Measurements from ENCODE around the gene MYBPHL.
"Not testable (repeated sequence)": the region's sequence is repeated elsewhere in the genome, so short reads cannot be mapped to it uniquely, and the experiment has no call there.

MYBPHL gene

DNA sequence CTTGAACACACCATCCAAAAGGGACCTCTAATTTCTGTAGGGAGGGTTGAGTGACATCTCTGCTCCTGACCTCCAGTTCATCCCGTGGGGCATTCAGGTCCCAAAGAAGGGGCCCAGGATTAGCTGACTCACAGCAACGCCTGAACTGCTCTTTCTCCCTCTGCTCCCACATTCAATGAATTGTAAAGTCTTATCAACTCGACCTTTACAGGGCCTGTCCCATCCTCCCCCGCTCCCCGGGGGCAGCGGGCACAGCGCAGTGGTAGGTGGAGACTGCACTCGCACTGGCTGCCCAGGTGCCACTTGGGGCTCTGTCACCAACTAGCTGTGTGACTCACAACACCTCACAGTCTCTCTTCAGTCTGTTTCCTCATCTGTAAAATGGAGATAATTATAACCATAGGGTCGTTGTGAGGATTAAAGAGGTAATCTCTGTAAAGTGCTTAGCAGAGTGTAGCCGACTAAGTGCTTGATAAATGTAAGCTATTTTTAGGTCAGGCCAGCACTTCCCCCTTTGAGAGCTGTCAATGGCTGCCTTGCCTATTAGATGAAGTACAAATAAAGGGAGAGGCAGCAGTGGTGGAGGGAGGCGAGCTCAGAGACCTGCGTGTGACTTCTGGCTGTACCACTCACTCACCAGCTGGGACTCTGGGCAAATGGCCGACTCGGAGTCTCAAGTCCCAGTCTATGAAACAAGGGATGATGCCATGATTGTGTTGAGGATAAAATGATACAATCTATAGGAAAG is 637 bp upstream of the MYBPHL start:
- FAIRE-seq = no peak
- no peak for DNase-seq (ENCODE audit: insufficient read length, low spot score)

DNA sequence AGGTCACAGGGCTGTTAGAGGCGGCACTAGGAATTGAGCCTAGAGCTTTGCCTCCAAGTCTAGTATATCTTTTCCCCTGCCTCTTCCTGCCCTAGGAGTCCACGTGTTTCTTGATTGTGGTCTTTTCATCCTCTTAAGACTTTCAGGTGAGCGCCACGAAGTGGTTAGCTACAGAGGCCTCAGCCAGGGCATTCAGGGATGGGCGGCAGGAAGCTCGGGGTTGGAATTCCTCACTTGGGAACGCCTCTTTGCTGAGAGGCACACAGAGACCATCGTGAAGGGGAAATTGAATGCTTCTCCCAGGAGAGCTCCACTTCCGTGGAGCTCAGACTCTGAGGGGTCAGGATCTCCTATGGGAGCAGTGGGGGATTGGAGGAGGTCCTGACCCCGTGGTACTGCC is 820 bp downstream of the MYBPHL start:
- not testable (repeated sequence) for DNase-seq (ENCODE audit: insufficient read length, low spot score); FAIRE-seq

DNA sequence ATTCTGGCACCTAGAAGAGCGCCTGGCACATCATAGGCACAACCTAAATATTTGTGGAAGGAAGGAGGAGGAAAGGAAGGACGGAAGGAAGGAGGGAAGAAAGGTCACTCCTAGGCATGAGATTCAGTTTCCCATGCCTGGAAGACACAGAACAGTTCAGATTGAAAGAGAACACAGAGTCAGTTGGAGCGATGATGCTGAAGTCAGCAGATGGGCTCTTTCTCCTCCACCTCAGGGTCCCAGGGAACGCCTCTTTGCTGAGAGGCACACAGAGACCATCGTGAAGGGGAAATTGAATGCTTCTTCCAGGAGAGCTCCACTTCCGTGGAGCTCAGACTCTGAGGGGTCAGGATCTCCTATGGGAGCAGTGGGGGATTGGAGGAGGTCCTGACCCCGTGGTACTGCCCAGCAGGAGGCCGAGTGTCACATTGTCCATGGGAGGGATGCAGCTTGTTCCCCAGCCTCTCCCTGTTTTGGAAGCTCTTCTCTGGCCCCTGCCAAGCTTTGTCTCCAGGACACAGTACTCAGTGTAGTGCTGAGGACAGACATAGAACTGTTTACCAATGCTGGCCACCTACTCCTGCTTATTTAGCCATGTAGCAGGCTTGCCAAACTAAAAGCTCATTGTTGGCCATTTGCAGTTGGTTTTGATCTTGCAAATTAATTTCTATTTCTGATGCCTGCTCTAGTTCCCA is 2.4 kb downstream of the MYBPHL start:
- no peak for FAIRE-seq

DNA sequence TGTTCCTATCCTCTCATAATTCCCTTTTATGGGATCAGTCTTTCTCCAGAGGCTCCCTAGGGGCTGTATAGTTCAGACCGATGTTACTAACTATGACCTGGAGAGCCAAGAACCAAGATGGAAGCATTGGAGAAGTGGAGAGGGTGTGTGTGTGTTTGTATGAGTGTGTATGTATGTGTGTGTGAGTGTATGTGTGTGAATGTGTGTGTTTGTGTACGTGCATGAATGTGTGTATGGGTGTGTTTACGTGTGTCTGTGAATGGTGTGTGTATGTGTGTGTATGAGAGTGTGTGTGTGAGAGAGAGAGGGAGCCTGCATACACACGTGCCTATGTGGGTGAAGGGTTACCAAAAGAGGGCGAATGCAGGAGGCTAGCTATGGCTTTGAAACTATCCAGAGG is 4.9 kb downstream of the MYBPHL start:
- FAIRE-seq (no peak), DNase-seq (ENCODE audit: insufficient read length, low spot score) (no peak)

More for the DNA sequence above, 2.4 kb downstream of the MYBPHL start:
- DNase-seq (ENCODE audit: insufficient read length, low spot score) = no peak

DNA sequence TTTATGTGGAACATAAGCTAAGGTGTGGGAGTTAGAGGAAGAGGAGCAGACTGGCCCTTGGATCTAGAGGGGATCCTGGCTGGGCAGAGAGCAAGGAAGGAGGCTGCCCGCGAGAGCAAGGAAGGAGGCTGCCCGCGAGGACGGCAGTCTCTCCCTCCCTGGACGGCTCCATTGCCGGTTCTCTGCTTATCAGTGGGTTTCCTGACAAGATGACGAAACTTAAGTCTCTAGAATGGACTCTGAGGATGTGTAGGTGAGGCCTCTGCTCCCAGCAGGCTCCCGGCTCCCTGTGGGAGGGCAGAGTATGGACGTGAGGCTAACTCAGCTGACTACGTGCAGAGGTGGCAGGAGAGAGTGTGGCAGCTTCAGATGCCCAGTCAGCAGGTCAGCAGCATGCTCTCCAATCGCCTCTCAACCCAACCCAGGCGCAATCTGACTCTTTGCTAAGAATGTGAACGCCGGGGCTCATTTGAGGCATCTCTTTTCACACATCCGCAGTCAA is 6.1 kb downstream of the MYBPHL start:
- FAIRE-seq (no peak), DNase-seq (ENCODE audit: insufficient read length, low spot score) (no peak)

DNA sequence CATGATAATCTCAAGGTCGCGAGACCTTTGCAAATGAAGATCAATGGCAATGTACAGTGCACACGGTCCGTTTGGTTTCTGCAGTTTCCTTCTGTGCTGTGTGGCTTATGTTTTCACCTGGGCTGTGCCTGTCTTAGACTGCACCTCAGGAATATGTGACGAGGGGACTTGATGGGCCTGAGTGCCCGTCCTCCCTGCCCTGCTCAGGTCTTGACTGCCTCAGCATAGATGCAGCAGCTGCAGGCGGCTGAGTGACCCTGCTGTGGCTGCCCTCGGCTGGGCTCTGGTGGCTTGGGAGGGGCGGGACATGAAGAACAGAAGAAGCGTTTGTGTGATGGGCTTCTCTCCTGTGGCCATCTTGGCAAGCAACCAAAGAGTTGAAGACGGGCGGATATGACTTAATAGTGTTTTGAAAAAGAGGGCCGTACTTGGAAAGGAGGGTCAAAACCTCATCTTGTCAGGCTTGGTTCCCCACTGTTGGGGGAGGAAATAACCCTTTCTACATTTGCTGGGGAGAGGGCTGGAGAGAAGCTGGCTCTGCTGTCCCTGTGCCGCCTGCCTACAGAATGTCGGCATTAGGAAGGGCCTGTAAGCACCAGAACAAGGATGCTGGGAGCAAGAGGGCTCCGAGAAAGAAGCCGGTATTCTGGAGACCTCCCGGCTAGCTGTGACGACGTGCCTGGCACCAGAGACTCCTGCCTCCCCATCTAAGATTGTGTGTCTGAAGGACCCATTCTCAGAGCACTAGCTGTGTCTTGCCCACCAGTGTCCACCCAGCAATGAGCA is 7.1 kb downstream of the MYBPHL start:
- FAIRE-seq (no peak), DNase-seq (ENCODE audit: insufficient read length, low spot score) (no peak)

DNA sequence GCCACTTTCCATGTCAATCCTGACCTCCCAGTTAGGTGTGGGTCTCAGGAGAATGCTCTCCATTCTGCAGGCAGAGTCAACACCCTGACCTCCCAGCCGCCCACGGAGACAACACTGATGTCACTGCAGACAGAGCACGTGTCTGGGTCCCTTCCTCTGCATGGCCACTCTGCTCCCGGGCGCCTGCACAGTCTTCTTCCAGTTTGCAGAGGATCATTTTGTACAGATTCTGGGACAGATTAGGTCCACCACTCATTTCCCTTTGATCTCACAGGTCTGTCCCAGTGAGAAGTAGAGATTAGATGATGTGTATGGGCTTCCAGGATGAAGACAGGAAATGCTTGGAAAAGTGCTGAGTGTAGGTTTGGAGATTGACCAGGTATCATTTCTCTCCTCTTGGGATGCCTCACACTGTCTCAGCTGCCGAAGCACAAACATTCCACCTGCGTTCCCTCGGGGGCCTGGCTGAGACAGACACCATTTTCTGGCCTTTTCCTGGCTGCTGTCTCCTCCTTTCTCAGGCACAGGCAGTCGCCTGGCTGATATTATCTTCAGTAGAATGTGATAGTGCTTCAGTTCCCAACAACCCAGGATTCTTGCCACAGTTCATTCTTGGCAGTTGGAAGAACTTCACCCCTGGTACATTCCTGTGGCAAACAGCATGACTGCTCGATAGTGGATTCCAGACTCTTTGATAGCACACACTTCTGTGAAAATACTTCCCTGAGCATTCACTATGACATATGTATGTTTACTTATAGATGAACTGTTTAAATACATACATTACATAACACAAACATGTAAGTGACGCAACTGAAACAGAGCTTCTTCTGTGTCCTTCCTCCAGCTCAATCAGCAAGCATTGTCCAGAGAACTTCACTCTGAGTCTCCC is 7.9 kb downstream of the MYBPHL start:
- FAIRE-seq (no peak), DNase-seq (ENCODE audit: insufficient read length, low spot score) (no peak)

DNA sequence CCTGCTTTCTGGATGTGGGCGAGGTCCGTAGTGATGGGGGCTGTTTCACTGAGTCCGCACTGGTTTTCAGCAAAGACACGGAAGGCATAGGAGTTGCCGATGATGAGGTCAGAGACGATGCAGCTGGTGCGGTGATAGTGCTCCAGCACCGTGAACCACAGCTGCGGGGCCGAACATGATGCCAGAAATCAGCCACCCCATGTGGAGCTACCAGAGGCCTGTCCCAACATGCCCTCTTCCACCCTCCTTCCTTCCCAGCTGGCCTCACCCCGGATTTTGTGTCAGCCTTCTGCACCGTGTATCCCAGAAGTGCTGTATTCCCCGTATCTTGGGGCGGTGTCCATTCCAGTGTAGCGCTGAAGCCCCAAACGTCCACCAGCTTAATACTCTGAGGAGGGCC is 10.0 kb downstream of the MYBPHL start:
- no peak for DNase-seq (ENCODE audit: insufficient read length, low spot score)

DNA sequence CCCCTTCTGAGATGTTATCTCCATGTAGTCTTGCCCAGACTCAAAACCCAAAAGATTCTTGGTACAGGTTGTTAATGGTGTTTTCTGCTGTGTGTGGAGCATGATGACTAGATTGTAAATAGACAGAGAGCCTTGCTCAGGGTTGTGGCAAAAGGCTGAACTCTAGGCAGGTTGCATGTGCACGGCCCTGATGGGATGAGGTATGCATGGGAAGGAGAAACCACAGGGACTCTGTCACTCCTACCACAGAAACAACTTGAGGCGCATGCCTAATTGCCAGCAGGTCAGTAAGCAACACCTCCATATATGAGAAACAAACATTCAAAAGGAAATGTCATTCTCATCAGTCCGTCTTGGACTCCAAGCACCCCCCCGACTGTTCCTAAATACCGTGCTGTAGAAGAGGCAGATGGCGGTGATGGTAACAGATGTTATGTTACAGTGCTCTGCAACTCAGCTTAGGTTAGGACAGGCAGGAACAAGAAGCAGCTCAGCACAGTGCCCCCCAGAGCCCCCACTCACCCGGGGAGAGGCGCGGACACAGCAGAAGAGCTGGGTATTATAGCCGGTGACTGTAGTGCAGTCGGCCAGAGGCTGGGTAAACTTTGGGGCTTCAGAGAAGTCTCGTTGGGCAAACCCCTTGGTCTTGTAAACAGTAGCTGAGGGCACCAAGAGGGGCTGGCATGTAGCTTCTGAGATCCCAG is 10.9 kb downstream of the MYBPHL start:
- FAIRE-seq = no peak
- DNase-seq (ENCODE audit: insufficient read length, low spot score) = no peak

More for the DNA sequence above, 10.0 kb downstream of the MYBPHL start:
- FAIRE-seq = no peak

DNA sequence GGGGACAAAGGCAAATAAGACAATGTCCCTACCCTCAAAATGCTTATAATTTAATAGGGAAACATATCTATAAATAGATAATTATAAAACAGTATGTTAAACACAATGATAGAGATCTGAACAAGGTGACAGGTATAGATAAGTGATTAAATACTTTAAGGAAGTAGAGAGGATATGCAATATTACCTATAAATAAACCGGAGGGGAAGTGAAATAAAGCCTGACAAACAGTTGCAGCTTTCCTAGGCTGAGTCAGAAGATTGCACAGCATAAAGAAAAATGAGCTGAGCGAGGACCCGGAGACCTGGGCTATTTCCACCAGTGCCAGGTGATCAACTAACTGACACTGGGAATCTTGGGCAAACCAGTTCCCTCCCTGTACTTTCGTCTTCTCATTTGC is 12.3 kb downstream of the MYBPHL start:
- FAIRE-seq = no peak
- no peak for DNase-seq (ENCODE audit: insufficient read length, low spot score)

DNA sequence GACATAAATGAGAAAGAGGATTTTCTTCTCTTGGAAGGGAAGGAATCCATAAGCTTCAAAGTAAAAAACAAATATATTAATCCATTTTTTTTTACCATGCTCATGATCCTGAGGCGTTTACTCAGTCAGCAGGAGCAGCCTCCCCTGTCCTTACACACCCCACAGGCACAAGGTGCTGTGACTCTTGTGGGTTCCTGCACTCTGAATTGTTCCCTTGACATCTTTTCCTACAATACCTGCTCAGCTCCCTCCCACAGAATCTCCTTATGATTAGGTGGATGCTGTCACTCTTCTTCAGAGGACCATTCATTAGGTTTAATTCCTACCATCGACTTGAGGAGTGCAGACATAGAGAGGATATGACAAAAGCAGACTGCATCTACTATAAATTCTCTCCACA is 13.8 kb downstream of the MYBPHL start:
- DNase-seq (ENCODE audit: insufficient read length, low spot score) (no peak), FAIRE-seq (no peak)

DNA sequence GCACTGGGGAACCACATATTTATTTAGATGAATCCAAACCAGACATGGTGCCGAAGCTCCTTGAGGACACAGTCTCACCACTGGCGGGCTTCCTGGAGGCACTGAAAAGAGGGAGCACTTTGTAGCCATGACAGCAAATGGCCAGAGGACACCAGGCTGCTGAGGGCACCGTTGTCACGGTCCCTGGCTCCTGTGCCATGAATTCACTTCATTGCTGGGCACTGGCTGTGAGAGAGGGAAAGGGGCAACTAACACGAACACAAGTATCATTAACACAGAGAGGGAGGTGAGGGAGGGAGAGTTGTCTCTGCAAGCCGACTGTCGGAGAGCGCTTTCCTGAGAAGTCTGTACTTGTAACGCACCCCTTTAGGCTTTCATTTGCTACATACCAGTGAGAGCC is 14.4 kb downstream of the MYBPHL start:
- DNase-seq (ENCODE audit: insufficient read length, low spot score) (no peak), FAIRE-seq (no peak)

DNA sequence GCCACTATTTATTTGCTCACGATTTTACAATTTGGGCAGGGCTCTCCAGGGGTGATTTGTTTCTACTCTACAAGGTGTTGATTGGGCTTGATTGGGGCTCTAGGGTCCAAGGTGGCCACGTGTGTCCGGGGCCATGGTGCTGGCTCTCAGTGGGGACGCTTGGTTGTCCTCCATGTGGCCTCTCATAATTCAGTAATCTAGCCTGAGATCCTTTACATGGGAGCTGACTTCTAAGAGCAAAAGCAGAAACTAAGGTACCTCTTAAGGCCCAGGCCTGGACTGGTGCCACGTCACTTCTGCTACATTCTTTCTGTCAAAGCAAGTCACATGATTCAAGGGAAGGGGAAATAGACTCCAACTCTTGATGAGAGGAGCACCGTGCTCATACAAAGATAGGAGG is 15.8 kb downstream of the MYBPHL start:
- DNase-seq (ENCODE audit: insufficient read length, low spot score) (no peak), FAIRE-seq (no peak)

DNA sequence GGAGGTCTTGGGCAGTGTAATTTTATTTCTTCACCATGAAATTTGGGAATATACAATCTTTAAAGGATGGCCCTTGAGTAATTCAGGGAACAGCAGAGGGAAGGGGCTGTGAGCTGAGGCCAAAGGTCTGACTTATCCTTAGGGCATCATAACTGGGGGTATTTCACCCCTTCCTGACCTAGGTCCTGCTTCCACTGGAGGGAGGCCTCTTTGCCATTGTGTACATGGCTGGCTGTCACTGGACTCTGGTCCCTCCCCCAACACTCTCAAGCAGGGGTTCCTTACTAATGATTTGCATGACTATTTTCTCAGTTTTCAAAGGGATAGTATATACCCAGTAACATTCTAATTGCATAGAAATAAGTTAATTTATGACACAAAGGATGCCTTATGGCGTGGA is 16.7 kb downstream of the MYBPHL start:
- FAIRE-seq (no peak), DNase-seq (ENCODE audit: insufficient read length, low spot score) (no peak)

DNA sequence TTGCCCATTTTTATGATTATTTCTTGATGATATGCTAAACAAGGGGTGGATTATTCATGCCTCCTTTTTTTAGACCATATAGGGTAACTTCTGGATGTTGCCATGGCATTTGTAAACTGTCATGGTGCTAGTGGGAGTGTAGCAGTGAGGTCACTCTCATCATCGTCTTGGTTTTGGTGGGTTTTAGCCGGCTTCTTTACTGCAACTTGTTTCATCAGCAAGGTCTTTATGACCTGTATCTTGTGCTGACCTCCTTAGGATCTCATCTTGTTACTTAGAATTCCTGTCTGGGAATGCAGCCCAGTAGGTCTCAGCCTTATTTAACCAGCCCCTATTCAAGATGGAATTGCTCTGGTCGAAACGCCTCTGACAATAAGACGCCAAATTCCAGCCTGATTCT is 20.0 kb downstream of the MYBPHL start:
- FAIRE-seq; DNase-seq (ENCODE audit: insufficient read length, low spot score): not testable (repeated sequence)

DNA sequence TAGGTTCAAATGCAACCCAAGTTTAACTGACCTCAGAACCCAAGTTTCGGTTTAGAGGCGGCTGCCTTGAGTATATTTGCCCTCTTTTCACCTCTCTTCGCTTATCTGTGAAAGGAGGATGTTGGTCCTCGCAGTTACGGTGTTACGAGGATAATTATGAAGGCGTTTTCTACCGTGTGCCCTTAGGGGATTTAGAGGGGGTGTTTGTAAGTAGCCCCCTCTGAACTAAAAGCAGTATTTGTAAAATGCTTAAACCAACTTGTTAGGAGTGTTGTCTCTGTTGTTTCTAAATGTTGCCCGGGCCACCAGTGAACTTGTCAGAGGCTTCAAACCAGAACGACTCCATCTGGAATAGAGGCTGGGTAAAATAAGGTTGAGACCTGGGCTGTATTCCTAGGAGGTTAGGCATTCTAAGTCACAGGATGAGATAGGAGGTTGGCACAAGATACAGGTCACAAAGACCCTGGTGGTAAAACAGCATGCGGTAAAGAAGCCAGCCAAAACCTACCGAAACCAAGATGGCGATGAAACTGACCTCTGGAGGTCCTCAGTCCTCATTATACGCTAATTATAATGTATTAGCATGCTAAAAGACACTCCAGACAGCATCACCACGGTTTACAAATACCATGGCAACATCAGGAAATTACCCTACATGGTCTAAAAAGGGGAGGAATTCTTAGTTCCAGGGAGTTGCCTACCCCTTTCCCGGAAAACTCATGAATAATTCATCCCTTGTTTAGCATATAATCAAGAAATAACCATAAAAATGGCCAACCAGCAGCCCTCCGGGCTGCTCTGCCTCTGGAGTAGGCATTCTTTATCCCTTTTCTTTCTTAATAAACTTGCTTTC is 22.8 kb downstream of the MYBPHL start:
- FAIRE-seq (peak; percentile 48), DNase-seq (ENCODE audit: insufficient read length, low spot score) (no peak)

DNA sequence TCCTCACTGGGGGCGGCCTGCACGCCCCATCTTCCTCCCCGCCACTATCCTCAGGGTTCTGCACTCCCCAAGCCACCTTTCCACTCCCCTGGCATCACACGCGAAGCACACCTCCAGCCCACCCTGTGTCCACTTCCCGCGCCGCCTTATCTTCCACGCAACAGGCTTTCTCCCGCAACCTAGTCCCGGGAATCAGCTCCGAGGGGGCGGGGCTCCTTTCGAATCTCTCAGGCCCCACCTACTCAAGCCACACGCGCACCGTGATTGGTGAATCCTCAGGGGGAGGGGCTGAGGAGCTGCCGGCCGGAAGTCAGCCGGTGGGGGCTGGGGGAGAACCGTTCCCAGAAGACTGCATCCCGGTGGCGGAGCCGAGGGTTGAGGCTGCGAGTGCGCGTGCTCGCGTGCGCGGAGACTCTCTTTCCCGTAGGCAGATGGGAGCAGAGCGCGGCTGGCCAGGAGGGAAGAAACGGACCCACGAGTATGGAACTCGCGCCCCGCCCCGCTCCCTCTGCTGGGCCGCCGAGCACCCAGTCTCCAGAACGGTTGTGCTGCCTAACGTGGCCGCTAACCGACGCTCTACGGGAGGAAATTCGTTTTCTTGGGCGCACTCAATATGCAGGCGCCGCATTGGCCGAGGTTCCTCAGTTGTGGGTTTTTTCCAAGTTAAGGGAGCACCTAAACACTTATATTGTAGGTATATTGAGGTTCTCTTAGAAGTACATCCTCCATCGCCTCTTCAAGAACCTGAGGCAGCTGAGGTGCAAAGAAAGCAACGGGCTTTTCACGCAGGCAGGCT is 23.7 kb downstream of the MYBPHL start, which contains the start of gene PSRC1:
TSS of gene PSRC1 (minus strand) at position 194 of the 796 bp plus-strand sequence.
- peak; percentile 95 for DNase-seq (ENCODE audit: insufficient read length, low spot score)
- FAIRE-seq = peak; percentile 97

DNA sequence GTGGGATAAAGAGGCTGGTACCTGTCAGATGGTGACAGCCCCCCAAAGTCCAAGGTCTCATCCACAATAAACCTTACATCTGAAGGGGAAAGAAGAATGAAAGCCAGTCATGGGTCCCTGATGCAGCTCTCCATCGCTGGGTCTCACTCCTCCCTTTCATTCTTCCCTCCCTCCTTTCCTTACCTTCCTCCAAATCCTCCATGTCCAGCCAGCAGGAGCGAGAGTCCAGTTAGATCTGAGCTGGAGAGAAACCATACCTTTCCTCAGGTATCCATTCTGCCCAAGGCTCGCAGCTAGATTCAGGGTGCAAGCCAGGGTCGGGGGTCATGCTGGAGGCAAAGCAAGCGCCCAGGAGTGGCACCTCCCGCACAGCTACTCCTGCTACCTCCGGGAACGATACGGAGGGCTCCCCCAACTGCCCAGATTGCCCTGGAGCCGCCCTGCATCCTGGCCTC is 24.3 kb downstream of the MYBPHL start:
- FAIRE-seq = no peak
- DNase-seq (ENCODE audit: insufficient read length, low spot score) = no peak
